GM18867 (cell line): Measurements from ENCODE around the gene COG7.
"Not testable (repeated sequence)": the region's sequence is repeated elsewhere in the genome, so short reads cannot be mapped to it uniquely, and the experiment has no call there.

Experiments used
- ATAC-seq: cut with Tn5 transposase; IDR thresholded peaks from one replicate; pipeline ENCODE4 v1.9.1; 2021; ENCODE audit warnings: mild to moderate bottlenecking, moderate library complexity; ENCODE audit not compliant: unreplicated experiment

The COG7 gene

GRCh38 chr16:23388786-23389185, 64.2 kb downstream of the COG7 start:
- ATAC-seq = no peak

GRCh38 chr16:23387666-23388065, 65.3 kb downstream of the COG7 start:
- no peak for ATAC-seq

- no peak for ATAC-seq
Observed at GRCh38 chr16:23385441-23385840, 67.5 kb downstream of the COG7 start.

GRCh38 chr16:23384878-23385277, 68.1 kb downstream of the COG7 start:
- no peak for ATAC-seq

- no peak for ATAC-seq
Observed at GRCh38 chr16:23383881-23384280, 69.1 kb downstream of the COG7 start.

GRCh38 chr16:23382279-23382678, 70.7 kb downstream of the COG7 start:
- no peak for ATAC-seq

- ATAC-seq = not testable (repeated sequence)
Observed at GRCh38 chr16:23381702-23382101, 71.3 kb downstream of the COG7 start.

- no peak for ATAC-seq
Observed at GRCh38 chr16:23380501-23380951, 72.5 kb downstream of the COG7 start.

GRCh38 chr16:23379707-23380106, 73.3 kb downstream of the COG7 start:
- no peak for ATAC-seq

- ATAC-seq = no peak
Observed at GRCh38 chr16:23378921-23379320, 74.1 kb downstream of the COG7 start.

- no peak for ATAC-seq
Observed at GRCh38 chr16:23378256-23378655, 74.7 kb downstream of the COG7 start.

GRCh38 chr16:23377071-23377931, 75.7 kb downstream of the COG7 start:
- ATAC-seq = no peak

- no peak for ATAC-seq
Observed at GRCh38 chr16:23375643-23376042, 77.3 kb downstream of the COG7 start.

GRCh38 chr16:23374721-23375510, 78.1 kb downstream of the COG7 start:
- ATAC-seq = no peak

GRCh38 chr16:23373436-23374219, 79.4 kb downstream of the COG7 start:
- no peak for ATAC-seq

- ATAC-seq = no peak
Observed at GRCh38 chr16:23371368-23371767, 81.6 kb downstream of the COG7 start.

- ATAC-seq = no peak
Observed at GRCh38 chr16:23369416-23369815, 83.6 kb downstream of the COG7 start.

GRCh38 chr16:23368469-23368868, 84.5 kb downstream of the COG7 start:
- ATAC-seq = no peak

GRCh38 chr16:23367988-23368387, 85.0 kb downstream of the COG7 start:
- ATAC-seq = no peak

GRCh38 chr16:23367564-23367963, 85.4 kb downstream of the COG7 start:
- no peak for ATAC-seq

- not testable (repeated sequence) for ATAC-seq
Observed at GRCh38 chr16:23366341-23366740, 86.6 kb downstream of the COG7 start.
